NCI-H2171 (cell line): ENCODE results near the gene OR10S1.
"Not testable (repeated sequence)": the region's sequence is repeated elsewhere in the genome, so short reads cannot be mapped to it uniquely, and the experiment has no call there.

Experiments
- DNase-seq: peaks from one replicate; lab custom pipeline; 2025; lab: John Stamatoyannopoulos, UW

OR10S1 gene, protein sequence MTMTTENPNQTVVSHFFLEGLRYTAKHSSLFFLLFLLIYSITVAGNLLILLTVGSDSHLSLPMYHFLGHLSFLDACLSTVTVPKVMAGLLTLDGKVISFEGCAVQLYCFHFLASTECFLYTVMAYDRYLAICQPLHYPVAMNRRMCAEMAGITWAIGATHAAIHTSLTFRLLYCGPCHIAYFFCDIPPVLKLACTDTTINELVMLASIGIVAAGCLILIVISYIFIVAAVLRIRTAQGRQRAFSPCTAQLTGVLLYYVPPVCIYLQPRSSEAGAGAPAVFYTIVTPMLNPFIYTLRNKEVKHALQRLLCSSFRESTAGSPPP

DNA sequence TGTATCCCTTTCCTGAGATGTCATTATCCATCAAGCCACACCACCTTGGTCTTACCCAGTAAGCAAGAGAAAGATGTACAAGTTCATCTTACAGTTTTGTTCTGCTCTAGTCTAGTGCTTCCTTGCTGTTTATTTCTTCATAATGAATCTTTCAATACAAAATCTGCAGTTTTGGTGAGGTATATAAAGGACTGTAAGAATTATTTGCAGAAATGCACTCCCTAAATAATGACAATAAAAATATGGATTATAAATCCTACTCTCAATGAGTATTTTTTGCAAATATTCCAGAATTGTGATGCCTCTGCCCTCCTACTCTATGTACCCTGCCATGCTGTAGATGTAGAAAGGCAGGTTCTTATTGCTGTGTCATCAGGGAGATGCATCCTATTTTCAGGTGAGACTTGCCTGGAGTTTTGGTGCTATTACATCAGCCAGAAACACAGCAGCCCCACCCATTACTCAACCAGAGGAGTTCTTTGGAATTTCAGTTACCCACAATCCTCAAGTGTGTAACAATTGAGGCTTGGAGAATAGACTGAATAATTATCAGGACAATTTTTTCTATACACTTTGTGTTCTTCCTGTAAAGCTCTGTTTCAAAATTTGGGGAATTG, at the start of gene OR10S1:
Gene OR10S1, minus strand, starts transcription at position 51 of the 617 bp plus-strand sequence. CDS start 117 bp downstream, outside the sequence.
- DNase-seq: no peak

DNA sequence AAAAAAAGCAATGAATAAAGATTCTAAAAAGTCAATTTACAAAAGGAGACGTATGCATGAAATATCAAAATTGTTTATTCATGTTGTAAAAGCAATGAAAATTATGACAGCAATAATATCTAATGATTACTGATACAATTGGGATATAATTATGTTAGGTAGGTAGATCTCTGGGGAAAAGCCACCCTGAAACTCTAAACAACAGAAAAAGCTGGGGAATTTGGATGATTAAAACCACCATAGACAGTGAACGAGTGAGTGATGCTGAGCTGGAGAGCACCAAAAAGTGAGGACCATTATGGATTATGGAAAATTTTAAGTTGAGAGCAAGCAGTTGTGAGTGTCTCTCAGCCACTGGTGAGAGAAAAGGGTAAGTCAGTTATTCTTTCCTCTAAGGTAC, 48.9 kb upstream of the OR10S1 start, which contains the start of gene OR10G8:
Gene OR10G8, plus strand, starts transcription at position 301 of the 400 bp plus-strand sequence. CDS start 2,825 bp downstream, outside the sequence.
- DNase-seq: no peak

DNA sequence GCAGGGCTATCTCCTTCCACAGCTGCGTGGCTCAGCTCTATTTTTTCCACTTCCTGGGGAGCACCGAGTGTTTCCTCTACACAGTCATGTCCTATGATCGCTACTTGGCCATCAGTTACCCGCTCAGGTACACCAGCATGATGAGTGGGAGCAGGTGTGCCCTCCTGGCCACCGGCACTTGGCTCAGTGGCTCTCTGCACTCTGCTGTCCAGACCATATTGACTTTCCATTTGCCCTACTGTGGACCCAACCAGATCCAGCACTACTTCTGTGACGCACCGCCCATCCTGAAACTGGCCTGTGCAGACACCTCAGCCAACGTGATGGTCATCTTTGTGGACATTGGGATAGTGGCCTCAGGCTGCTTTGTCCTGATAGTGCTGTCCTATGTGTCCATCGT, 38.3 kb upstream of the OR10S1 start:
- not testable (repeated sequence) for DNase-seq

DNA sequence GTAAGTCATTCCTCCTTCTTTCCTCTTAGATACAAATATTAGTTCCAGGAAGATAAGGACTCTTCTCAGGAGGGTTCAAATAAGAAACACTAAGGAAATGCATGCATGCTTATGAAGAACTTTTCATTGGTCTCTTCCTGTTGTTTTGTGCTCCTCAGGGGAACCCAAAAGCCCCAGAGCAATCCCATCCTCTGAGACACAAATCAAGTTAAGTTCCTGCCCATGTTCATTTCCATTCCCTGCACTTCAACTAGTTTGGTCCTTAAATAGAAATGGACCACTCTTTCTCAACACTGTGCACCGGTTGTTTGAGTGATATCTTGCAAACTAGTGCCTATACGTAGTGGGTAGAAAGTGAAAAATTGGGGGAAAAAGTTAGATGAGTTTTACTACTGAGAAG, 35.1 kb upstream of the OR10S1 start, which contains the start of gene OR10G4:
Gene OR10G4, plus strand, starts transcription at position 301 of the 400 bp plus-strand sequence. CDS start 2,578 bp downstream, outside the sequence.
- no peak for DNase-seq

DNA sequence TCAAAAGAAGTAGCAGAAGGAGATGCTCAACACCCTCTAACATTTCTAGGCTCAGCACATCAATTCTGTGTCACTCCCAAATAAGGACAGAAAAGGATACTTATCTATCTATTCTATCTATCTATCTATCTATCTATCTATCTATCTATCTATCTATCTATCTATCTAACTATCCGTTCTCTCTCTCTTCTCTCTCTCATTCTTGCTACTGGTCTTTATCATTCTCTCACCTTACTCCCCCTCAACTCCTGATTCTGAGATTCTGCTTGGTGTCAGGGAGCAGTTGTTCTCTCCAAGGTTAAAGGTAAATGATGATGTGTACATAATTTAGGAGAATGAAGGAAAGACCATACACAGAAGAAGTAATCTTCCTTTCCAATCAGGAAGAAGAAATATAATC, 17.5 kb upstream of the OR10S1 start, which contains the start of gene OR10G6:
Gene OR10G6, minus strand, starts transcription at position 43 of the 400 bp plus-strand sequence. Its CDS starts 0 bp downstream, at position 43.
- no peak for DNase-seq

DNA sequence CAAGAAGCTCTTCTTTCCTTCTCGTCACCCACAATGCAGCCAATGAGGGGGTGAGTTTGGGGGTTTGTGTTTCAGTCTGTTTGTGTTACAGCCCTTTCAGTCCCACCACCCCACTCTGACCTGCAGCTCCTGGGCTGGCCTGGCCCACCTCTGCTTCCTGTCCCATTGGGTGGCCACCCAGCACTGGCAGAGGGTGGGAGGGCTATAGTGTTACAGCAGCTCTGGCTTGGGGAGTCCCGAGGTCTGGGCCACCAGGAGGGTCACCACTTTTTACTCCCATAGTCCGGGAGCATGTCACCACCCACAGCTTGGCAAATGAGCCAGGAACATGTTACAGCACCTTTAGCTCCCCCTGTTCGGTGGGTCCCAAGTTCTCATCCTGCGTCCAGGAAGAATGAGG, 1.7 kb upstream of the OR10S1 start:
- DNase-seq: no peak

DNA sequence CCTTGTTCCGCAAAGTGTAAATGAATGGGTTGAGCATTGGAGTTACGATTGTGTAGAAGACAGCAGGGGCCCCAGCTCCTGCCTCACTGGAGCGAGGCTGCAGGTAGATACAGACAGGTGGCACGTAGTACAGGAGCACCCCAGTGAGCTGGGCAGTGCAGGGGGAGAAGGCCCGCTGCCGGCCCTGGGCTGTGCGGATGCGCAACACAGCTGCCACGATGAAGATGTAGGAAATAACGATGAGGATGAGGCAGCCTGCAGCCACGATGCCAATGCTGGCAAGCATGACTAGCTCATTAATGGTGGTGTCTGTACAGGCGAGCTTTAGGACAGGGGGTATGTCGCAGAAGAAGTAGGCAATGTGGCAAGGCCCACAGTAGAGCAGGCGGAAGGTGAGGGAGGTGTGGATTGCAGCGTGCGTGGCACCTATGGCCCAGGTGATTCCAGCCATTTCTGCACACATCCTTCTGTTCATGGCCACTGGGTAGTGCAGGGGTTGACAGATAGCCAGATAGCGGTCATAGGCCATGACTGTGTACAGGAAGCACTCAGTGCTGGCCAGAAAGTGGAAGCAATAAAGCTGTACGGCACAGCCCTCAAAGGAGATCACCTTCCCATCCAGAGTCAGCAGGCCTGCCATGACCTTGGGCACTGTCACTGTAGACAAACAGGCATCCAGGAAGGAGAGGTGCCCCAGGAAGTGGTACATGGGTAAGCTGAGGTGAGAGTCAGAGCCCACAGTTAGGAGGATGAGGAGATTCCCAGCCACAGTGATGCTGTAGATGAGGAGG, 616 bp downstream of the OR10S1 start:
- DNase-seq: no peak

DNA sequence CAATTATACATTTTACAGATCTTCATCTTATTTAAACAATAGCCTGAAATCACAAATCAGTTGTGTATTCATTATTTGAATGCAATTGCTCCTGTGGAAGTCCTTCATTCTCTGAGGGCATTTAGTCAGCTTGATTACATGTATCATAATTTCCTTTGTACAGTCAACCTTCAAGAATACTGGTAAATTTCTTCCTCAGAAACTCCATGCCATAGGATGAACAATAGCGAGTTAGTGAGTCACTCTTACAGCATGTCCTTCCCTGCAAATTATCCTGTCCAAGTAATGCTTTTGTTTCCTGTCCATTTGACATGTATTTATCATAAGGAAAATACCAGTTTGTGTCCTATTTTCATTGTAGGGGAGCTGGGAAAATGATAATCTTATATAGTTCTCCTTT, 3.8 kb downstream of the OR10S1 start:
- DNase-seq: no peak

DNA sequence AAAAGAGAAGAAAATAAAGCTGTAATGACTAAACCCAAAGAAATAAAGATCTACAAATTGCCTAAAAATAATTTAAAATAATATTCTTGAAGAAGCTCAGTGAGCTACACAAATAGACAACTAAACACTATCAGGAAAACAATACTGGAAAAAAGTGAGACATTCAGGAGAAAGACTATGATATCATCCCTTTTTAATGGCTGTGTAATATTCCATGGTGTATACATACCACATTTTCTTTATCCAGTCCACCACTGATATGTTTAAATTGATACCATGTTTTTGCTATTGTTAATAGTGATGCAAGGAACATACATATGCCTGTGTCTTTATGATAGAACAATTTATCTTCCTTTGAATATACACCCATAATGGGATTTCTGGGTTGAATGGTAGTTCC, 20.8 kb downstream of the OR10S1 start:
- DNase-seq: no peak

DNA sequence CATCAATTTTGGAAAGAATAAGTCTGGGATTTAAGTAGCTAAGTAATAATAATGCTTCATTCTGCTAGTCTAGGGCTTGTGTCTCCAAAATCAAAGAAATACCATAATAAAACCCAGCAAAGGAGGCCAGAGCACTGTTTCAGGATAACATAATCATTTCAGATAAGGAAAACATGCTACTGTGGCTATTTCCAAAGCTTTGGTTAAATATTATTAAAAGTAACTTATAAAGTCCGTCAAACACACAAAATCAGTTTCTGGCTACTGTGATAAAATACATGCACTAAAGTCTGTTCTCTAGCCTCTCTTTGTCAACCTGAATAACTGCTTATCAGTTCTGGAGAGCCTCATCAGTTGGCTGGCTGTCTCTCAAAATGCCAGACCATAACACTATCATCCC, 32.4 kb downstream of the OR10S1 start:
- no peak for DNase-seq

DNA sequence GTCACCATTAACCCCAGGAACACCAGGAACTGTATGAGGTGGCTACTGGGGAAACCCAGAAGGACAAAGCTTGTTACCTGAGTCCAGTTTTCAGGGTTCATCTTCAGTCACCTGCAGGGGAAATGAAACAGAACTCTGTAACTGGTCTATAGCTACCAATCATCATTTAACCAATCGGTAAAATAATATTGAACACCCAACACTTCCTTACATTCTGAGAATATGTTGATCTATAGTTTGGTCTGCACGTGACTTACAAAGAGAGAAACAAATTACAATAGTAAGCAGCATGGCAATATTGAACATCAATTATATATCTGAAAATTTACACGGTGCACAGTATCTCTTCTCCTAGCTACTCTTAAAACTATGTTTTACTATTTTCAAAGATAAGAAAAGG, 33.8 kb downstream of the OR10S1 start, which contains the start of gene OR6T1:
Gene OR6T1, minus strand, starts transcription at position 101 of the 400 bp plus-strand sequence. Its CDS starts 0 bp downstream, at position 101.
- DNase-seq: no peak

DNA sequence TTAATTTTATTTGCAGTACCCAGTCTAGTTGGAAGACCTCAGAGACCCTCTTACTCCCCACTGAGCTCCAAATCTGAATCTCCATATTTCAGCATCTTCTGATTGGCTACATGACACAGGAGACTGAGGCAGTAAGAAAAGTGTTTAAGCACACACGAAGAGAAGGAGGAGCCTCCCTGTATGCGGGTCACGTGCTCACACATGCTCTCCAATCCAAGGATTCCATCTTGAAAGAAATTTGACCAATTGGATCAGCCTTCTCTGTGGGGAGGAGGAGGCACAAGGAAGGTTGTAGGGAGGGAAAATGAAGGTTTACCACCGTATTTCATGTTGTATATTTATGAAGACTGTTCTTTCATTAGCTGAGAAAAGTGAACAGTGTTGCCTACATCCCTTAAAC, 35.2 kb downstream of the OR10S1 start:
- no peak for DNase-seq

DNA sequence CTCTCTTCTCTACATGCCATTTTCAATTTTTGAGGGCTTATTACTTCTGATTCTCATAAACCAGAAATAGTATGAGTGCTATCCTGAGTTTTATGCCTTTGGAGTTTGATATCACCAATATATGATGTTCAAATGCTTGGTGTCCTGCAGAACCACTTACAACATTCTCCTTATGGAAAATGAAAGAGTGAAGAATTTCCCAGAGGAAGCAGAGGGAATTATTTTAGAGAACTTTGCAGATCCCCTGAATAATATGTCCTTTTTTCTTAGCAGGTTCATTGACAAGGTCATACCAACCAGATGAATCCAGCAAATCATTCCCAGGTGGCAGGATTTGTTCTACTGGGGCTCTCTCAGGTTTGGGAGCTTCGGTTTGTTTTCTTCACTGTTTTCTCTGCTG, 38.3 kb downstream of the OR10S1 start, which contains the start of gene OR4D5:
Gene OR4D5, plus strand, starts transcription at position 301 of the 400 bp plus-strand sequence. Its CDS starts 0 bp downstream, at position 301.
- DNase-seq: no peak
